HUES64 (cell line): ENCODE data around the gene XRCC5. TPM values are rescaled to one million over a fixed set of nuclear protein-coding genes. Genes with fewer than 3 reads are reported as not detected.

Experiments
- H3K27ac ChIP-seq: 2 replicates; pipeline ENCODE4 v1.7.0; 2013; ENCODE audit warnings: low read depth, low read length, inconsistent platforms
- H3K27me3 ChIP-seq: 2 replicates; pipeline ENCODE4 v1.6.1; 2013; ENCODE audit warnings: mild to moderate bottlenecking, low read length; ENCODE audit not compliant: insufficient read depth
- H3K36me3 ChIP-seq: 2 replicates; pipeline ENCODE4 v1.6.1; 2013; ENCODE audit warnings: mild to moderate bottlenecking, low read length; ENCODE audit not compliant: insufficient read depth
- H3K4me1 ChIP-seq: 2 replicates; pipeline ENCODE4 v1.6.1; 2013; ENCODE audit warnings: mild to moderate bottlenecking, low read length, moderate library complexity; ENCODE audit not compliant: insufficient read depth
- H3K4me3 ChIP-seq: 2 replicates; pipeline ENCODE4 v1.5.1; 2013; ENCODE audit warnings: mild to moderate bottlenecking, low read length, moderate library complexity
- H3K9ac ChIP-seq: 2 replicates; pipeline ENCODE4 v1.6.1; 2013; ENCODE audit warnings: mild to moderate bottlenecking, low read depth, low read length
- H3K9me3 ChIP-seq: 2 replicates; pipeline ENCODE4 v1.6.1; 2013; ENCODE audit warnings: low read depth, low read length; ENCODE audit not compliant: insufficient read depth
- WGBS: fragments of 150-250, 120-280 bp; methylation state at CpG from one replicate; pipeline ENCODE4 v1.1.7; 2013; ENCODE audit warnings: missing lambda C conversion rate; 5-methylcytosine and 5-hydroxymethylcytosine counted together
- polyA plus RNA-seq, 2 experiments: library from polyadenylated mRNA; stranded (reverse); fragments of 50-300 nt; gene quantifications; one replicate each; pipeline ENCODE4 v1.2.3, GENCODE V29; 2013

XRCC5 gene
- polyA plus RNA-seq (2013, experiment 1 of 2) = 433 TPM
- 418 TPM for polyA plus RNA-seq (2013, experiment 2 of 2)

DNA sequence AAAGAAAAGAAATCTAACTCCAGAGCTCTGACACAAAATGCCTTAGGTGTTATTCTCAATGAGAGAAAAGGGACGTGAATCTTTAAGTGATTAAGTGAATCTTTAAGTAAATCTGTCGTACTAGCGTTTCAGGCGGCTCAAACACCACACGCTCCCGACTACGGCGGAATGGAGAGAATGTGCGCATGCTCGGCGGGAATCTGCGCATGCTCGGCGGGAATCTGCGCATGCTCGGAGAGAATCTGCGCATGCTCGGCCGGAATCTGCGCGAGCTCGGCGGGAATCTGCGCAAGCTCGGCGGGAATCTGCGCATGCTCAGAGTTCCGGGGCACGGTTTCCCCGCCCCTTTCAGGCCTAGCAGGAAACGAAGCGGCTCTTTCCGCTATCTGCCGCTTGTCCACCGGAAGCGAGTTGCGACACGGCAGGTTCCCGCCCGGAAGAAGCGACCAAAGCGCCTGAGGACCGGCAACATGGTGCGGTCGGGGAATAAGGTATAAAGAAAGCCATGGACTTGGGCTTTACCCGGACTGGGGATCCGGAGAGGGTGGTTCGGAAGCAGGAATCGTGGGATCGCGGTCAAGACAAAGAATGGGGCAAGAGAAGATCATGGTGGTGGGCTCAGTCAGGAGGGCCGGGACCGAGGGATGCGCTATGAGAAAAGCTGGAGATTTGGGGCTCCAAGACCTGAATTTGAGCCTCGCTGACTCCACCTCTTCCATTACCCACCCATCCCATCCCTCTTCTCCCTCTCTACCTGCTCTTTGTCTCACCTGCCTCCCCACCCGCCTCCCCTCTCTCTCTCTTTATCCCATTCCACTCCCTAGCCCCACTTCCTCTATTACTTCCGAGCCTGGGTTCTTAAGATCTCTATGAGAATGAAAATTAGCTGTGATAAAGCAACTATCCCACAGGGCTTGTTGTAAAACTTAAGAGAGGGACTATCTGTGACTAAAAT is at the start of gene XRCC5:
TSS of gene XRCC5 (plus strand) at position 382 of the 955 bp plus-strand sequence. CDS start at position 471, 89 bp downstream.
- WGBS = under 1% methylated on average over 56 of the region's 57 CpGs
- no peaks in the 10 kb centered on the region for H3K9me3 ChIP-seq
- H3K9ac ChIP-seq = peak within 1 kb of the TSS; percentile 93
- peak within 1 kb of the TSS; percentile 90 for H3K27ac ChIP-seq
- peaks cover 40% of the 10 kb centered on the region for H3K36me3 ChIP-seq
- peak within 1 kb of the TSS; percentile 97 for H3K4me3 ChIP-seq
- no peaks in the 10 kb centered on the region for H3K27me3 ChIP-seq
- peaks cover 38% of the 10 kb centered on the region for H3K4me1 ChIP-seq

- 96% methylated on average over 2 of the region's 2 CpGs for WGBS
- Histone ChIP-seq H3K27ac (no peak overlapping the region), H3K4me1 (no peaks in the 10 kb centered on the region), H3K9me3 (0 out of 2 replicates have a peak, but pooled peaks cover 2% of the 10 kb centered on the region), H3K4me3 (no peak overlapping the region), H3K27me3 (no peaks in the 10 kb centered on the region), H3K36me3 (peaks cover 56% of the 10 kb centered on the region), H3K9ac (no peak overlapping the region)
Measured at GRCh38 chr2:216064014-216064630, 45.0 kb upstream of the XRCC5 start.

DNA sequence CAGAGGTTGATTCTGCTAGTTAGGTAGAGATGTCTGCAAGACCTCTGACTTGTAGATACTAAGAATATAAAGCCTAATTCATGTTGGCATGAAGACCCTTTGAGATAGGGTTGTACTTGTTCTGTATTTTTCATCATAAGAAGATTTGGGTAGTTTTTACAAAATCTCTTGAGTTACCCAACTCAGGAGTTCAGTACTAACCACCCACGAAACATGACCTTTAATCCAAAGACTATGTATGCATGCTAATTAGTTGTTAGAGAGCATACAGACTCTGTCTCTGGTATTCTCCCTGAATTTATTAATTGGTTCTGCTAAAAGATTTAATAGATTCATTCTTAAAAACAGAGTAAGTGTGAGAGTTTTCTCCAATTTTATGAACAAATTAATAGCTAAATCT is 44.5 kb upstream of the XRCC5 start:
- H3K9ac ChIP-seq = no peak overlapping the region

GRCh38 chr2:216066230-216066629 is 42.9 kb upstream of the XRCC5 start:
- Histone ChIP-seq H3K27me3 (no peaks in the 10 kb centered on the region), H3K4me3 (no peak overlapping the region), H3K36me3 (peaks cover 39% of the 10 kb centered on the region), H3K9ac (no peak overlapping the region), H3K27ac (no peak overlapping the region), H3K4me1 (no peaks in the 10 kb centered on the region), H3K9me3 (no peaks in the 10 kb centered on the region)
- 89% methylated on average over 4 of the region's 5 CpGs for WGBS

More for the DNA sequence above, 44.5 kb upstream of the XRCC5 start:
- H3K4me1 ChIP-seq = no peaks in the 10 kb centered on the region
- H3K27me3 ChIP-seq = no peaks in the 10 kb centered on the region
- H3K27ac ChIP-seq = no peak overlapping the region
- H3K4me3 ChIP-seq = no peak overlapping the region
- no peaks in the 10 kb centered on the region for H3K9me3 ChIP-seq
- WGBS = no CpG with 5 or more reads among the region's 1 CpG
- peaks cover 51% of the 10 kb centered on the region for H3K36me3 ChIP-seq

GRCh38 chr2:216069028-216069427 is 40.1 kb upstream of the XRCC5 start:
- Histone ChIP-seq H3K27ac (no peak overlapping the region), H3K4me3 (no peak overlapping the region), H3K9ac (no peak overlapping the region), H3K4me1 (no peaks in the 10 kb centered on the region), H3K27me3 (no peaks in the 10 kb centered on the region), H3K9me3 (no peaks in the 10 kb centered on the region), H3K36me3 (peaks cover 40% of the 10 kb centered on the region)
- 90% methylated on average over 2 of the region's 2 CpGs for WGBS

DNA sequence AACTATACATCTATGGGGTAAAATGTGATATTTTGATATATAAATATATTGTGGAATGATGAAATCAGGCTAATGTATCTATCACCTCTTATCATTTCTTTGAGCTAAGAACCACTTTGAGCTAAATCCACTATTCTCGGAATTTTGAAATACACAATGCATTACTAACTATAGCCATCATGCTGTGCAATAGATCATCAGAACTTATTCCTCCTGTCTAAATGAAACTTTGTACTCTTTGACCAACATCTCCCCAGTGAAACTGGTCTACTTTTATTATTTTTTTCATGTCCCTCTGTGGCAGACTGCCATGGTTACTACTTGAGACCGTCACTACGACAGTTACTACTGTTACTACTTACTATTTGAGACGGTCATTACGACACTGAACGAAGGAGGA is 39.0 kb upstream of the XRCC5 start:
- Histone ChIP-seq H3K4me1 (no peaks in the 10 kb centered on the region), H3K36me3 (peaks cover 34% of the 10 kb centered on the region), H3K4me3 (no peak overlapping the region), H3K9ac (no peak overlapping the region), H3K27me3 (no peaks in the 10 kb centered on the region), H3K27ac (no peak overlapping the region), H3K9me3 (no peaks in the 10 kb centered on the region)
- WGBS = 94% methylated on average over 6 of the region's 6 CpGs

DNA sequence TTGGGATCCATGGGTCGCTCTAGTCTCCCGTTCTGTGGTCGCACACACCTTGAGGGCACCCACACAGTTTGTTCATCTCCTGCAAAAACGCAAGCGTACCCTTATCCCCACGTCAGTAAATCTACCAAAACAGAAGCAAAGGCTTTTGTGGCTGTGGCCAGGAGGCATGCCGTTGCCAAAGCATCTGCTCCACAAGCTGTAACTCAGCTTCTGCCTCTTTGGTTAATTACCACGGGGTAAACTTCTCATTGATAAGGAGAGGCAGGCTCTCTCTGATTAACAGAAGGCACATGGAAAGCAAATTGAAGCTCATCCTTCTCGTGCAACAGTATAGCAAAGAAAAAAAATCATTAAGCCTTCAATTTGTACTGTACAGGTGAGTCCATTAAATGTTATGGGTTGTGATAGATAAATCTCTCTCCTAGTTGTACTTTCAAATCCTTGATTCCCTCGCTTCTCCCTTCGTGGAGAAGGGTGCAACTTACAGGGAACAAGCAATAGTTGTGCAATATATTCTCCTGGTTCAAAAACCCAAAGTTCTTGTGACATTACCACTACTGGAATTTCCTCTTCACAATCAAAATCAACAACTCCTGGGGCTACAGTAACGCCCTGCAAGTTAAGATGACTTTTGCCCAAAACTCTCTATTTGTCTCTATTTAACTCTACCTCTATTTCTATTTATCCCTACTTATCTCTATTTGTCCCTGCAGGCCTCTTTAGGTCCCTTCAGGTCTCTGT is 37.9 kb upstream of the XRCC5 start:
- 93% methylated on average over 12 of the region's 12 CpGs for WGBS
- Histone ChIP-seq H3K27ac (no peak overlapping the region), H3K9me3 (no peaks in the 10 kb centered on the region), H3K4me1 (no peaks in the 10 kb centered on the region), H3K27me3 (no peaks in the 10 kb centered on the region), H3K4me3 (no peak overlapping the region), H3K36me3 (peaks cover 24% of the 10 kb centered on the region), H3K9ac (no peak overlapping the region)

- Histone ChIP-seq H3K27me3 (no peaks in the 10 kb centered on the region), H3K27ac (no peak overlapping the region), H3K4me1 (no peaks in the 10 kb centered on the region), H3K9me3 (no peaks in the 10 kb centered on the region), H3K4me3 (no peak overlapping the region), H3K36me3 (peaks cover 23% of the 10 kb centered on the region), H3K9ac (no peak overlapping the region)
Measured at GRCh38 chr2:216072473-216072872, 36.7 kb upstream of the XRCC5 start.

DNA sequence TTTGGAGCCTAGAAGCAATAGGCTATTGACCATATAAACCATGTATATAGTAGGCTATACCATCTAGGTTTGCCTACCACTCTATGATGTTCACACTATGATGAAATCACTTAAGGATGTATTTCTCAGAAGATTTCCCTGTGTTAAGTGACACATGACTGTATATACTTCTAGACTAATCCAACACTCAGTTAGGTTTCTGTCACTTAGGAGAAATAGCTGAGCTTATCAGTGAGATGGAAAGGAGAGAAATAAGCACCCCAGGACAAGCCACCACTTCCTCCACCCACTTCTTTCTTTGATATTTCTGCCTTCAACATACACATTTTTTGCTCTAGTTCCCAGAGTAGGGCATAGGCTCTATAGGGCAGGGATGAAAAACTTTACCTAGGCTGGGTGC is 35.4 kb upstream of the XRCC5 start:
- no peak overlapping the region for H3K4me3 ChIP-seq
- H3K9ac ChIP-seq = no peak overlapping the region
- no peaks in the 10 kb centered on the region for H3K9me3 ChIP-seq
- no peaks in the 10 kb centered on the region for H3K27me3 ChIP-seq
- H3K36me3 ChIP-seq = peaks cover 23% of the 10 kb centered on the region
- H3K27ac ChIP-seq = no peak overlapping the region
- H3K4me1 ChIP-seq = no peaks in the 10 kb centered on the region

DNA sequence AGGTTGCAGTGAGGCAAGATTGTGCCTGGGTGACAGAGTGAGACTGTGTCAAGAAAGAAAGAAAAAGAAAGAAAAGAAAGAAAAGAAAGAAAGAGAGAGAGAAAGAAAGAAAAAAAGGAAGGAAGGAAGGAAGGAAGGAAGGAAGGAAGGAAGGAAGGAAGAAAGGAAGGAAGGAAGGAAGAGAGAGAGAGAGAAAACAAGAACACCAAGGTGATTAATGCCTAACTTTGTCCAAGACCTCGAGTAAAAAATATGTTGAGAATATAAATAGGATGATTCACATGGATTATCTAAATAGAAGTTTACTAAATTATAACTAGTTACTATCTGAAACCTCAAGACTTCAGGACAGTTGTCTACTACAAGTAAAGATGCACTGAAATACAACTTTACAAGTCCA is 34.8 kb upstream of the XRCC5 start:
- WGBS = 100% methylated on average over 1 of the region's 1 CpG
- H3K9me3 ChIP-seq = no peaks in the 10 kb centered on the region
- H3K9ac ChIP-seq = no peak overlapping the region
- H3K4me1 ChIP-seq = no peaks in the 10 kb centered on the region
- H3K4me3 ChIP-seq = no peak overlapping the region
- no peaks in the 10 kb centered on the region for H3K27me3 ChIP-seq
- no peak overlapping the region for H3K27ac ChIP-seq
- H3K36me3 ChIP-seq = peaks cover 23% of the 10 kb centered on the region

- Histone ChIP-seq H3K4me3 (no peak overlapping the region), H3K36me3 (peaks cover 23% of the 10 kb centered on the region), H3K9me3 (no peaks in the 10 kb centered on the region), H3K4me1 (no peaks in the 10 kb centered on the region), H3K27me3 (no peaks in the 10 kb centered on the region), H3K9ac (no peak overlapping the region), H3K27ac (no peak overlapping the region)
- WGBS = 100% methylated on average over 1 of the region's 1 CpG
Measured at GRCh38 chr2:216074794-216075193, 34.4 kb upstream of the XRCC5 start.
